ENCODE results near the gene NOS1AP. TPM values are rescaled to one million over a fixed set of nuclear protein-coding genes. Genes with fewer than 3 reads are reported as not detected.

The NOS1AP gene
- total RNA-seq, 1 donor from 2014 or later, result 3.5 TPM

GRCh38 chr1:162175379-162176081 is 106.0 kb downstream of the NOS1AP start:
- intact Hi-C loops (cut with DNase I), result no loop called here
- no peak for ATAC-seq

DNA sequence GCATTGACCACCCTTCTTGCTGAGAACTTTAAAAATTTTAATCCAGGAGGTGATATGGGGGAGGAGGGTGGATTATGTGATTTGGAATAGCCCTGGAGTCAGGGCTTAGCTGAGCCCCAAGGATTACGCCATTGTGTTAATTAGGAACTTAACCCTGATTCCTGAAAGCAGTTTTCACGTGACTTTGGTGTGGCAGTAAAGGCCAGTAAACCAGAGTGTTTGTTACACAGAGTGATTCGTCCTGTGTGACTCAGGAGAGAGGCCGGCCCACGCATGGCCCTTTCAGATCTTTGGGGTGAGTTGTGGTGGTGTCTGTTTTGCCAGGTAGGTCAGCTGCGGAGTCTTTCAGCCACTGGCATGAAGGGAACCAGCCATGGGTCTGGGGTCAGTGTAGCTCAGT is 107.6 kb downstream of the NOS1AP start:
- ATAC-seq, result no peak
- no peak for DNase-seq (ENCODE audit: missing footprints)
- intact Hi-C loops (cut with DNase I), result no loop called here

More at GRCh38 chr1:162175379-162176081, 106.0 kb downstream of the NOS1AP start:
- no peak for DNase-seq (ENCODE audit: missing footprints)

- no peak for ATAC-seq
- intact Hi-C loops (cut with DNase I), result no loop called here
- peak; percentile 49 for DNase-seq (ENCODE audit: missing footprints)
These were observed 108.9 kb downstream of the NOS1AP start for GRCh38 chr1:162178432-162178831.

- ATAC-seq (no peak), DNase-seq (ENCODE audit: missing footprints) (no peak)
- intact Hi-C loops (cut with DNase I), result no loop called here
These were observed 109.6 kb downstream of the NOS1AP start for GRCh38 chr1:162179121-162179520.

DNA sequence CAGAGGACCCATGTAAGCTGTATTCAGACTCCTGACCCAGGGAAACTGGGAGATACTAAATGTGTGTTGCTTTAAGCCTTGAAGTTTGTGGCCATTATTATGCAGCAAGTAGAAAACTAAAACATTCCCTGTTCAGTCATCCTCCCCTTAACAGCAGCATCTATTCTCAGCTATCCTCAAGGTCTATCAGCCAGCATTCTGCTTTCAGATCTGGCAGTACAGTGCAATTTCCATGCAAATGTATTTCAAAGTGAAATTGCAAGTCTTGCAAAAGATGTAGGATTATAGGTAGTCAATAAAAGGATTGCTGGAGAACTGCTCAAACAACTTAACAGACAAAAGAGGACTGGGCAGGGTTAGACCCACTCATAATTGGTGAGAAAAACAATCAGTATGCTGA is 111.3 kb downstream of the NOS1AP start:
- DNase-seq (ENCODE audit: missing footprints) (no peak), ATAC-seq (no peak)
- intact Hi-C loops (cut with DNase I), result no loop called here

DNA sequence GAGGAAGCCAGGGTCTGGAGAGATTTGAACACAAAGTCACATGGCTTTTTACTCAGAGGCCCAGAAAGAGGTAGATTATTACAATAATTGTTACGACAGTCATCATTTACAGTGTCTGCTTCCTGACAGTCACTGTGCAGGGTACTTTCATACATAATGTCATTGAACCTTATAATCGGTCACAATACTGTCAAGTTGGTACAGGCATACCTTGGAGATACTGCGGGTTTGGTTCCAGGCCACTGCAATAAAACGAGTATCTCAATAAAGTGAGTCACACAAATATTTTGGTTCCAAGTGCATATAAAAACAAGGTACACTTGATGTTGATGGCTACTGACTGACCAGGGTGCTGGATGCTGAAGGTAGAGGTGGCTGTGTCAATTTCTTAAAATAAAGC is 112.6 kb downstream of the NOS1AP start:
- no peak for DNase-seq (ENCODE audit: missing footprints)
- intact Hi-C loops (cut with DNase I), result no loop called here
- no peak for ATAC-seq

DNA sequence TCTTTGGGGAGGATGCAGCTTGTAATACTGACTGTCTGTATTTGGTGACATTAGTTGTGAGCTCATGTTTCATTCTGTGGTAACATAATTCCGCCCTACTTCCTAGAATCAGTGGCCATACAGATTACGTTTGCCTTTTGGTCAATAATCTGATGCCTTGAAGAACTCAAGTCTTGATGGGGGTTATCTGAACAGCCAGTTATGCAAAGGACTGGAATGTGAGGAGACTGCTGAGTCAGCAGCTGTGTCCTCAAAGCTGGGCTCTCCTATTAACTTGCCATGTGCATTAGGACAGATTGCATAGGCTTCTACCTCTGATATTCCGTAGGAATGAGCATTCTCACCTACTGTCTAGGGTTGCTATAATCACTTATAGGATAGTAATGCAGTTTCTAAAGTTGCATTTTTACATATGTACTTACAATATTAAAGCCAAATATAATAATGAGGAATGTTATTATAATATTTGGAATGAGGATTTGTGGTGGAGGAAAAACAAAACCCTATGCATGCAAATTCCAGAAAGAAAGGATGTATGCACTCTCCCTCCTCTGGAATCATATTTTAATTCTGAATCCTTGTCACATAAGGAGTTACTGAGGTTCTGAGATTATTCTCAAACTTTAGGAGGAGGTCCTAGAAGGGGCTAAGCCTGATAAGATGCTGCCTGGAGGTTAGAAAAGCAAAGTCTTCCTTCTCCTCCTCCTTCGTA is 116.0 kb downstream of the NOS1AP start:
- intact Hi-C loops (cut with DNase I), result no loop called here
- DNase-seq (ENCODE audit: missing footprints) (no peak), ATAC-seq (no peak)

GRCh38 chr1:162186026-162186374 is 116.5 kb downstream of the NOS1AP start:
- DNase-seq (ENCODE audit: missing footprints) (no peak), ATAC-seq (no peak)
- intact Hi-C loops (cut with DNase I), result no loop called here

DNA sequence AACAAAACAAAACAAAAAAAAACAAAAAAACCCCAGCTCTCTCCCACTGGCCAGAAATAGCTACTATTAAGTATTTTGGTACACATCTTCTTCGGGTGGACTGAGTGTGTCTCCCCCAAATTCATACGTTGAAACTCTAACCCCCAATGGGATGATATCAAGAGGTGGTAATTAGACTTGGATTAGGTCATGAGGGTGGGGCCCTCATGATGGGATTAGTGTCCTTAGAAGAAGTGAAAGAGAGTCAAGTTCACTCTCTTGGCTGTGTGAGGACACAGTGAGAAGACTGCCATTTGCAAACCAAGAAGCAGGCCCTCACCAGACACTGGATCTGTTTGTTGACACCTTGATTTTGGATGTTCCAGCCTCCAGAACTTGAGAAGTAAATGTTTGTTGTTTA is 116.9 kb downstream of the NOS1AP start:
- no peak for ATAC-seq
- intact Hi-C loops (cut with DNase I), result no loop called here
- DNase-seq (ENCODE audit: missing footprints), result no peak

DNA sequence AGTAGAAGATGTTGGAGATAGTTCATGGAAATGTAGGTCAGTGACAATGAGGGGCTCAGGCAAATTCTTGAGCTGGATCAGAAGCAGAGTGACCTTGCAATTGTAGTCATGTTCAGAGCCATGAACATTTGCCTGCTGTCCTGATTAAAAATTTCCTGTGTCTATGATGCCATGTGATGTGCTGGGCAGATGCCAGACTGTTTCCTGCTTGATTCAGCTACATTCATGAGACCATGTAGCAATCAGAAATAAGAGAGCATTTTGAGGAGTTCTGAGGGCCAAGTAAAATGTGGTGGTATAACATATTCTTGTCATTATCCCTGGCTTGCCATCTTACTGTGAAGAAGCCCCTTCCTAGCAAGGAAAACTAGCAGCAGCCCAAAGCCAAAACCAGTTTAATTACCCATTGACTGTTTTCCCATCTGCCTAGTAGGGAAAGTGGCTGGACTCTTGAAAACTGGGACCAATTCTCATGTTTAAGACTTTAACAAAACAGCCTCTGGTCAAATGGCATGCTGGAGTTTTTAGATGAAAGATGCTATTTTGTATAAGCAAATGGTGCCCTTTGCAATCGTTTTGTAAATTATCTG is 118.3 kb downstream of the NOS1AP start:
- no peak for ATAC-seq
- intact Hi-C loops (cut with DNase I), result no loop called here
- DNase-seq (ENCODE audit: missing footprints), result no peak

- intact Hi-C loops (cut with DNase I), result no loop called here
- no peak for ATAC-seq
- no peak for DNase-seq (ENCODE audit: missing footprints)
These were observed 119.9 kb downstream of the NOS1AP start for GRCh38 chr1:162189345-162189744.

- no peak for ATAC-seq
- DNase-seq (ENCODE audit: missing footprints), result no peak
- intact Hi-C loops (cut with DNase I), result no loop called here
These were observed 122.2 kb downstream of the NOS1AP start for GRCh38 chr1:162191396-162192305.

DNA sequence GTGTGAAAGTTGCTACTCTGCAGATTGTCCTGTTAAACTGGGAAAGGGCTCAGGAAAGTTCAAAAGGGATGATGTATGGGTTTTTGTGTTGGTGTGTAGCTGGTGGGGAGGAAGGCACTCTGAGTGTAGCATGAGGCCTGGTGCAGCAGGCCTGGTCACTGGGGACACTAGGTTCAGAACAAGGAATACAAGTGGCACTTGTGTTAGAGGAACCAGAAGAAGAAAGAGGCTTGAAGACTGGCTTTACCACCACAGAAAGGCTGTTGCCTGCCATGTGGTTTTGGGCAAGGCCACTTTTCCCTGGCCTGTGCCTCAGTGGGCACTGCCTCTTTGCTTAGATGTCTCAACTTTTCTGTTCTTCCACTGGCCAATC is 122.8 kb downstream of the NOS1AP start:
- DNase-seq (ENCODE audit: missing footprints), result no peak
- no peak for ATAC-seq
- intact Hi-C loops (cut with DNase I), result no loop called here

DNA sequence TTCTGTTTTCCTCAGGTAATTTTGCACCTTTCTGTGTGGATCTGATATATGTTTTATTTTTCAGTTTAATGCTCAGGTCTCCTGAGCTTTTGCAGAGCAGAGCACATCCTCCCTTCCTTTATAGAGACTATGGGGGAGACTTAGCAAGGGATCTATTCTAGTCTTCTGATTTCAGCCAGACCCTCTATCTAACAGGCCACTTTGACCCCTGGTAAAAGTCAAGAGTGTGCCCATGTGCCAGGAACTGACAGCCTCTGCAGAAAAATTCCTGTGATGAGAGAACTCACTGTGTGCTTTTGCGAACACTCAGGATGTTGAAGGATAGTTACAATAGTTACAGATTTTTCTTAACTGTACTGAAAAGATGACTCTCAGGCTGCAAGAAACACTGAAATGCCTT is 123.3 kb downstream of the NOS1AP start:
- intact Hi-C loops (cut with DNase I), result no loop called here
- DNase-seq (ENCODE audit: missing footprints) (no peak), ATAC-seq (peak; percentile 42)

DNA sequence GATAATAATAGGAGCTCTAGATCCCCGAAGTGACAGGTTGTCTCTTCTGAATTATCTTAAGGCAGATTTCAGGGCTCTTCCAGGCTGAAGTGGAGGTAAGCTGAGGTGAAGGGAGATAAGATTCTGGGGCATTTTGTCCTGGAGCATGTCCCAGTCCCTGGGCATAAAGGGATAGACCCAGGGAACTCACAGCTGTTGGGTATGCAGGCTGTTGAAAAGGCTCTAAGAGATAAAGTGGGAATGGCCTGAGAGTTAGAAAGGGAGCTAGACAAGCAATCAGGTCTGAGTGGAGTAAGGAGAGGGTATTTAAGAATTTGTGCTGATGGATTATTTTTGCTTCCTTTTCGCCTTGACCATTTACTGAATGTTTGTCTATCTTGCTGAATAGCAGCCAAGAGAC is 123.7 kb downstream of the NOS1AP start:
- DNase-seq (ENCODE audit: missing footprints) (no peak), ATAC-seq (peak; percentile 62)
- intact Hi-C loops (cut with DNase I), result no loop called here

DNA sequence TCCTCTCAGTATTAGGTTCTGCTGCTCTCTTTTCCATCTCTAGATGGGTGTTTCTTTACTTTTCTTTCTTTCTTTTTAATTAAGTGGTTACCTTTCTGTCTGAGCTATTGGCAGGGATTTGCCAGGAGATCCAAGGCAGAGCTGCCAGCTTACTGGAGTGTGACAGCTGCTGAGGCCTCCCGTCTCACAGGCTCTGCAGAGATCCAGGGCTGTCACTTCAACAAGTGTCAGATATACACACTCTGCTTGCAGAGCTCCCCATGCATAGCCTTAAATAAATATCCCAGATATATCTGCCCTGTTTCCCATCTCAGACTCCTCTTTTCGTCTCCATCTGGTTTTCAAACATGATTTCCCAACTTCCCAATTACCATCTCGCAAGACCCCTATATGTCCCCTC is 124.3 kb downstream of the NOS1AP start:
- DNase-seq (ENCODE audit: missing footprints), result no peak

GRCh38 chr1:162195567-162195966 is 126.1 kb downstream of the NOS1AP start:
- ATAC-seq, result no peak
- intact Hi-C loops (cut with DNase I), result no loop called here
- no peak for DNase-seq (ENCODE audit: missing footprints)

More for the DNA sequence above, 124.3 kb downstream of the NOS1AP start:
- ATAC-seq, result peak; percentile 79
- intact Hi-C loops (cut with DNase I), result no loop called here

DNA sequence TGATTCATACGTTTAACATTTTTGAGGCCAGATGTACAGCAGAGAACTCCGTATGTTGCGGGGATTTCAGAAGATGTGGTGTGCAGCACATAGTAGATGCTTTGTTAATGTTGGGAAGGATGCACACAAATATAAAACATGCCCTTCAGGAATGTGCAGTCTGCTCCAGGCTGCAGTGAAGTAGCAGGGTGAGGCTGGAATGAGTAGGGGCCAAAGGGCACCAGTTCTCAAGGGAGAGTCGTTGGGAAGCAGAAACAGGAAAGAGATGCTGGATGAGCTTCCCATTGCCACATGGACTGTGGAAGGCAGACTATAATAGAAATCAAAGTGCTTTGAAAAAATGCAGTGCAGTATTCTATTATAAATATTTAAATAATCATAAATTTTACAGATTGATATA is 126.9 kb downstream of the NOS1AP start:
- no peak for ATAC-seq
- intact Hi-C loops (cut with DNase I), result no loop called here
- DNase-seq (ENCODE audit: missing footprints), result no peak

- intact Hi-C loops (cut with DNase I), result no loop called here
- no peak for DNase-seq (ENCODE audit: missing footprints)
- peak; percentile 20 for ATAC-seq
These were observed 127.6 kb downstream of the NOS1AP start for GRCh38 chr1:162197041-162197531.
